OCI-LY1 (cell line): ENCODE measurements around the gene AKAP1.

Source experiments
- CTCF ChIP-seq: fragments of 200-600 bp; sonication (generic), shearing (Covaris generic); IDR thresholded peaks from 2 replicates; pipeline ENCODE4 v1.5.1; 2017; ENCODE audit warnings: mild to moderate bottlenecking, antibody characterized with exemption, low read length, moderate library complexity, mixed read lengths
- EZH2 ChIP-seq: fragments of 200-600 bp; sonication (generic), shearing (Covaris generic); IDR thresholded peaks from 2 replicates; pipeline ENCODE4 v1.8.0; 2017; ENCODE audit warnings: borderline replicate concordance, mixed run types, mild to moderate bottlenecking, antibody characterized with exemption, low read length, moderate library complexity, mixed read lengths

- TF ChIP-seq CTCF (no peak), EZH2 (no peak)
Observed at GRCh38 chr17:57090560-57091185, 5.6 kb downstream of the AKAP1 start.
